ENCODE results near the gene FADS6.

- TF ChIP-seq ZNF780A (CRISPR knock-in tag; IDR thresholded peaks at IDR 0.05) (no peak), HNRNPL (IDR thresholded peaks at IDR 0.05; ENCODE audit: low read depth, low read length) (no peak), ZNF781 (CRISPR knock-in tag; IDR thresholded peaks at IDR 0.05; ENCODE audit: borderline replicate concordance, not compliant biosample characterization) (no peak), GLMP (CRISPR knock-in tag; IDR thresholded peaks at IDR 0.05; ENCODE audit: borderline replicate concordance) (no peak), ZNF34 (CRISPR knock-in tag; IDR thresholded peaks at IDR 0.05; ENCODE audit: borderline replicate concordance) (no peak), ZNF552 (CRISPR knock-in tag; IDR thresholded peaks at IDR 0.05; ENCODE audit: borderline replicate concordance) (no peak), EP300 (IDR thresholded peaks at IDR 0.05; ENCODE audit: low read depth in 2 of 2, low read length in 2 of 2) (no peak), EP300 (CRISPR knock-in tag; IDR thresholded peaks at IDR 0.05; ENCODE audit: borderline replicate concordance) (no peak), CTCF (CRISPR knock-in tag; IDR thresholded peaks at IDR 0.05) (no peak), NCOA5 (CRISPR knock-in tag; IDR thresholded peaks at IDR 0.05) (no peak), POLR2A (IDR thresholded peaks at IDR 0.05; ENCODE audit: insufficient read depth in 1 of 2, low read depth in 2 of 2, low read length in 2 of 2) (no peak), ZUFSP (CRISPR knock-in tag; IDR thresholded peaks at IDR 0.05; ENCODE audit: borderline replicate concordance) (no peak), TIGD3 (CRISPR knock-in tag; IDR thresholded peaks at IDR 0.05; ENCODE audit: borderline replicate concordance) (no peak)
Measured at GRCh38 chr17:74921026-74921681, 27.7 kb upstream of the FADS6 start.
